HEK293T (cell line): ENCODE data around the gene CCNT2.

Experiments
- ARNT ChIP-seq: fragments of 450-650 bp; IDR thresholded peaks from 2 replicates; pipeline ENCODE4 v1.6.1; 2017; ENCODE audit warnings: mild to moderate bottlenecking
- BHLHE40 ChIP-seq: fragments of 450-650 bp; IDR thresholded peaks from 2 replicates; pipeline ENCODE4 v1.6.1; 2016; ENCODE audit warnings: mild to moderate bottlenecking, moderate library complexity, borderline replicate concordance
- CTBP1 ChIP-seq: fragments of 450-650 bp; IDR thresholded peaks from 2 replicates; pipeline ENCODE4 v1.6.1; 2016; ENCODE audit warnings: borderline replicate concordance
- ELF4 ChIP-seq: fragments of 450-650 bp; IDR thresholded peaks from 2 replicates; pipeline ENCODE4 v1.6.1; 2017; ENCODE audit warnings: antibody characterized with exemption
- FOXK2 ChIP-seq: fragments of 450-650 bp; IDR thresholded peaks from 2 replicates; pipeline ENCODE4 v1.6.1; 2016; ENCODE audit warnings: mild to moderate bottlenecking
- HDGF ChIP-seq: fragments of 450-650 bp; IDR thresholded peaks from 2 replicates; pipeline ENCODE4 v1.6.1; 2017; ENCODE audit warnings: antibody characterized with exemption, borderline replicate concordance
- L3MBTL2 ChIP-seq: fragments of 450-650 bp; conservative IDR thresholded peaks from 2 replicates; pipeline ENCODE4 v1.6.1; 2016; ENCODE audit warnings: mild to moderate bottlenecking
- LEF1 ChIP-seq: fragments of 450-650 bp; IDR thresholded peaks from 2 replicates; pipeline ENCODE4 v1.6.1; 2017; ENCODE audit warnings: mild to moderate bottlenecking, borderline replicate concordance
- NFRKB ChIP-seq: fragments of 450-650 bp; IDR thresholded peaks from 2 replicates; pipeline ENCODE4 v1.6.1; 2016; ENCODE audit warnings: mild to moderate bottlenecking, moderate library complexity
- SP1 ChIP-seq: fragments of 450-650 bp; IDR thresholded peaks from 2 replicates; pipeline ENCODE4 v1.6.1; 2017
- TARDBP ChIP-seq: fragments of 450-650 bp; IDR thresholded peaks from 2 replicates; pipeline ENCODE4 v1.6.1; 2016
- ZNF384 ChIP-seq: fragments of 450-650 bp; IDR thresholded peaks from 2 replicates; pipeline ENCODE4 v1.6.1; 2016
- TF ChIP-seq, protein P1 (sequence below): fragments of 450-650 bp; IDR thresholded peaks from 2 replicates; pipeline ENCODE4 v1.6.1; 2016

DNA sequence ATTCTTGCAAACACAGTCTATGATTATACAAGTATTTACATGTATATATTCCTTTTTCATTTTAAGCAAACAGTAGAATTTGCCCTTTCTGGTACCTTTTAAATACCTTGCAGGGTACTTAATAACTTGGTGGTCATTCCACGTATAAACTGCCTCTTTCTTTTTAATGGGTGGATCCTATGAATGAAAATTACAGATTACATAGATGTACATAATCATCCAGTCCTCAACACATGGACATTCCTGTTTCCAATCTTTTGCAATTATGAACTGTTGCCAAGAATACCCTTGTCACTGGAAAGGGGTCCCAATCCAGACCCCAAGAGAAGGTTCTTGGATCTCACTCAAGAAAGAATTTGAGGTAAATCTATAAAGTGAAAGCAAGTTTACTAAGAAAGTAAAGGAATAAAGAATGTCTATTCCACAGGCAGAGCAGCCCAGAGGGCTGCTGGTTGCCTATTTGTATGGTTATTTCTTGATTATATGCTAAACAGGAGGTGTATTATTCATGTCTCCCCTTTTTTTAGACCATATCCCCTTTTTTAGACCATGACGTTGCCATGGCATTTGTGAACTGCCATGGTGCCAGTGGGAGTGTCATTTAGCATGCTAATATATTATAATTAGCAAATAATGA, 7.7 kb upstream of the CCNT2 start:
- TF ChIP-seq NFRKB (no peak), ELF4 (no peak), BHLHE40 (no peak), ARNT (no peak), FOXK2 (no peak), SP1 (no peak), L3MBTL2 (no peak), TARDBP (no peak), ZNF384 (no peak), CTBP1 (no peak), HDGF (no peak), LEF1 (no peak)
- TF ChIP-seq, protein P1, sequence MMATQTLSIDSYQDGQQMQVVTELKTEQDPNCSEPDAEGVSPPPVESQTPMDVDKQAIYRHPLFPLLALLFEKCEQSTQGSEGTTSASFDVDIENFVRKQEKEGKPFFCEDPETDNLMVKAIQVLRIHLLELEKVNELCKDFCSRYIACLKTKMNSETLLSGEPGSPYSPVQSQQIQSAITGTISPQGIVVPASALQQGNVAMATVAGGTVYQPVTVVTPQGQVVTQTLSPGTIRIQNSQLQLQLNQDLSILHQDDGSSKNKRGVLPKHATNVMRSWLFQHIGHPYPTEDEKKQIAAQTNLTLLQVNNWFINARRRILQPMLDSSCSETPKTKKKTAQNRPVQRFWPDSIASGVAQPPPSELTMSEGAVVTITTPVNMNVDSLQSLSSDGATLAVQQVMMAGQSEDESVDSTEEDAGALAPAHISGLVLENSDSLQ: no peak
